DMS53 treated with DMSO at 0.1 percent for 48 hours (cell line): ENCODE data around the gene TMBIM1.
"Not testable (repeated sequence)": the region's sequence is repeated elsewhere in the genome, so short reads cannot be mapped to it uniquely, and the experiment has no call there.

Experiments
- DNase-seq: peaks from one replicate; lab custom pipeline; 2025; ENCODE audit not compliant: unreplicated experiment; lab: John Stamatoyannopoulos, UW

The TMBIM1 gene

GRCh38 chr2:218273214-218273907 lies 18.9 kb downstream of the TMBIM1 start:
- DNase-seq = not testable (repeated sequence)

- DNase-seq = peak; percentile 30
These were observed 19.6 kb downstream of the TMBIM1 start for GRCh38 chr2:218272531-218273212.

- no peak for DNase-seq
These were observed 20.3 kb downstream of the TMBIM1 start for GRCh38 chr2:218271865-218272530.

DNA sequence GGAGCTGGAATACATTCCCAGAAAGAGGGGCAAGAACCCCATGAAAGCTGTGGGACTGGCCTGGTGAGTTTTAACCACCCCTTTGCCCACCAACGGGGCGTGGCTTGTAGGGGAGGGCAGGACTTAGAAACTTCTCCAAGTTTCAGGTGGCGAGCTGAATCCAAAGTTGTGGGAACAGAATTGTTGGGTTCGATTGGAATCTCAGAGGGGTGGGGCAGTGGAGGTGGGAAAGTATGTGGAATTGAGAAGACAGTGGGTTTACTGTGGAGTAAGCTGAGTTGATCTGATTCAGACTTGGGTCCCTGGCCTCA lies 20.9 kb downstream of the TMBIM1 start:
- DNase-seq = no peak

DNA sequence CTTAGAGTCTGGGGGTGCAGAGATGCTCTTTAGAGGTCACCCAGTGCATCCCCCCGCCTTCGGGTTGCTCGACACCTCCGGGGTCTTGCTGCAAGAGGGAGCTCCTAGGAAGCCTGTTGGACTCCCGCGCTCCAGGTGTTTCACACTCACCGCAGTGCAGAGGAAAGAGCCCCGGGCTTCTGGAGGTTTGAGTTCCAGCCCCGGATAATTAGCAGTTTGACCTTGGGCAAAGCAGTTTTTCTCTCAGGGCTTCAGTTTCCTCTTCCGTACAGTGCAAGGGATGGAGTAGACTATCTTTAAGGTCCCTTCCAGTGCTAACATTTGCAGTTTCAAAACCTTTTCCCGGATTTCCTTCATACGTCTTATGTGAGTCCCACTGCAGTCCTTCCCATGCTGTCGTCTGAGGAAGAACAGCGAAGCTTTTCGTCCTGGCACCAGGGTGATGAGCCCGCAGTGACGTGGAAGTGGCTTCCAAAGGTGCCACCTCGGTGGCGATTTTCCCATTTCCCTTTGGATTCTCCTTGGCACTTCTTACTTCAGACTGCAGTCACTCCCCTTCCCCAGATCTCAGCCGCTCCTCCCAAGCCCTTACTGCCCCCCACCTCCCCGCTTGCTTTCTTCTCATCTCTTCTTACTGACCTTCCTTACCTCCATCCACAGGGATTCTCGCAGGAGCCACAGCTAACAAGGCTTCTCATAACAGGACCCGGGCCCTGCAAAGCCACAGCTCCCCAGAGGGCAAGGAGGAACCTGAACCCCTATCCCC lies 21.4 kb downstream of the TMBIM1 start:
- no peak for DNase-seq

- DNase-seq = peak; percentile 95
These were observed 22.2 kb downstream of the TMBIM1 start, which contains the start of the genes AAMP and PNKD for GRCh38 chr2:218269900-218270720. TSS of gene AAMP (minus strand) at chr2:218270137. CDS start at chr2:218270086, 51 bp downstream. TSS of gene PNKD (plus strand) at chr2:218270519. CDS start at chr2:218270536, 17 bp downstream.

GRCh38 chr2:218267259-218267658 lies 25.0 kb downstream of the TMBIM1 start:
- DNase-seq = no peak

- no peak for DNase-seq
These were observed 25.9 kb downstream of the TMBIM1 start for GRCh38 chr2:218266316-218266979.

GRCh38 chr2:218265626-218266025 lies 26.7 kb downstream of the TMBIM1 start:
- DNase-seq = no peak

DNA sequence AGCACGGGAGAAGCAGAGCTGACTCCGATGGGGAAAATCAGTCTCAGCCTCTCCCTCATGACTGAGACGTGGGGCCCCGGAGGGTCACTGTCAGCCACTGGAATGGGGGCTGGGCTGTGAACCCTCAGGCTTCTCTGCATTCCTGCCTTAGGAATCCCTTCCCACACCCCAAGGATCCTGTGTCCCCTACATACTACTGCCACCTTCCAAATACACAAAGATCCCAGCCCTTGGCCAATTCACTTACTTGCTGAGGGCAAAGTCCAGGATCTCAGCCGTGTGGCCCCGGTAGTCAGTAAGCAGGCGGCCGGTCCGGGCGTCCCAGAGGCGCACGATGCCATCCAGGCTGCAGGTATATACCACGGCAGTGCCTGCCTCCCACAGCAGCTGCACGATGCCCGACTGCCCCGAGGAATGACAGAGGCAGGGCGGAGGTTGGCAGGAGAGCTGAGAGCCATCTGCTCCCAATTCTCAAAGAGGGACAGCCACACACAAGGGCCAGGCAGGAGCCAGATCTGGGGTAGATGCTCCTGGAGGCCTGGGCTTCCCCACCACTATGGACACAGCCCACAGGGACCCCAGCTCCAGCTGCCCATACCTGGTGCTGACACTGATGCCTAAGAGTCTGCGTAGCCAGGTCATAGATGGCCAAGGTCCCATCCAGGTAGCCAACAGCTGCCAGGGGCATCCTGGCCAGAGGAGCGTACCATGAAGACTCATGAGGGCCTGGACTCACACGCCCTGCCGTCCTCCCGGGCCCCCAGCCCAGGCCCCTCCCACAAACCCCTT lies 27.3 kb downstream of the TMBIM1 start:
- DNase-seq = no peak

GRCh38 chr2:218263817-218264641 lies 28.3 kb downstream of the TMBIM1 start:
- DNase-seq = no peak

GRCh38 chr2:218262631-218263586 lies 29.4 kb downstream of the TMBIM1 start:
- DNase-seq = no peak

DNA sequence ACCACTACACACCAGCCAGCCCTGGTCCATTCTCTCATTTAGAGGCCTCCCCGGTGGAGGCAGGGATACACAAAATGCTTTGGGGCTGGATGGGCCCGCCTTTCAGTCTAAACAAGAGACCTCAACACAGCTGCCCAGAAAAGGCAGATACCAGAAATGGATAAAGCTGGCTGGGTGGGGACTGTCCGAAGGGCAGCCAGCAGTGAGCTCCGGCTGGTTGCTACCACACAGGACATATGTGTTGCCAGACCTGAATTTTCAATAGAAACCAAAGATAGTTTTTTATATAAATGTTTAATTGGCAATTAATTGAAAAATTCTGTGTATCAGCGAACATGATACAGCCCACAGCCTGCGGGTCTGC lies 30.1 kb downstream of the TMBIM1 start:
- no peak for DNase-seq

- DNase-seq = peak; percentile 11
These were observed 30.7 kb downstream of the TMBIM1 start for GRCh38 chr2:218261423-218262236.

GRCh38 chr2:218260742-218261422 lies 31.4 kb downstream of the TMBIM1 start, which contains the start of gene GPBAR1:
TSS of gene GPBAR1 (plus strand) at chr2:218261015. CDS start at chr2:218262725, 1,710 bp downstream.
- peak; percentile 53 for DNase-seq

GRCh38 chr2:218260166-218260565 lies 32.1 kb downstream of the TMBIM1 start:
- DNase-seq = no peak
